SK-N-SH treated with all-trans-retinoic acid at 6 μM for 48 hours (cell line): Measurements from ENCODE around the gene DAB2IP.

Experiments
- ATAC-seq: fragments of 200-7000 bp; cut with Tn5 transposase; 3 replicates; pipeline ENCODE4 v1.9.1; 2020; ENCODE audit warnings: mild to moderate bottlenecking, moderate library complexity
- ARNTL ChIP-seq: fragments of 450-650 bp; formaldehyde crosslinking; IDR thresholded peaks from 2 replicates; pipeline ENCODE4 v1.5.0; 2020; ENCODE audit warnings: low read depth, mild to moderate bottlenecking, moderate library complexity, borderline replicate concordance
- BACH2 ChIP-seq: fragments of 250-450 bp; sonication (Bioruptor Pico); IDR thresholded peaks from 2 replicates; pipeline ENCODE4 v1.9.0; 2021; ENCODE audit warnings: mild to moderate bottlenecking, borderline replicate concordance
- CSDC2 ChIP-seq: fragments of 250-450 bp; sonication (Bioruptor Pico); IDR thresholded peaks from 2 replicates; pipeline ENCODE4 v1.5.0; 2020; ENCODE audit warnings: mild to moderate bottlenecking, moderate library complexity
- ESRRG ChIP-seq: fragments of 250-450 bp; sonication (Bioruptor Pico); IDR thresholded peaks from 2 replicates; pipeline ENCODE4 v1.6.1; 2021; ENCODE audit warnings: mild to moderate bottlenecking
- ISL1 ChIP-seq: fragments of 250-450 bp; sonication (Bioruptor Pico); IDR thresholded peaks from 2 replicates; pipeline ENCODE4 v2.1.2; 2022; ENCODE audit warnings: mild to moderate bottlenecking, moderate library complexity
- OSR1 ChIP-seq: fragments of 250-450 bp; sonication (Bioruptor Pico); IDR thresholded peaks from 2 replicates; pipeline ENCODE4 v1.8.0; 2022; ENCODE audit warnings: moderate library complexity, mild to moderate bottlenecking, inconsistent platforms
- POU6F1 ChIP-seq: fragments of 250-450 bp; sonication (Bioruptor Pico); IDR thresholded peaks from 2 replicates; pipeline ENCODE4 v1.8.0; 2021; ENCODE audit warnings: low read depth, mild to moderate bottlenecking, moderate library complexity, borderline replicate concordance
- RARB ChIP-seq: fragments of 250-450 bp; sonication (Bioruptor Pico); IDR thresholded peaks from 2 replicates; pipeline ENCODE4 v1.8.0; 2021; ENCODE audit warnings: mild to moderate bottlenecking, moderate library complexity
- SNAI2 ChIP-seq: fragments of 250-450 bp; sonication (Bioruptor Pico); IDR thresholded peaks from 2 replicates; pipeline ENCODE4 v1.5.0; 2020; ENCODE audit warnings: mild to moderate bottlenecking, moderate library complexity
- TCF4 ChIP-seq: fragments of 250-450 bp; sonication (Bioruptor Pico); IDR thresholded peaks from 2 replicates; pipeline ENCODE4 v1.8.0; 2021; ENCODE audit warnings: mild to moderate bottlenecking, moderate library complexity, borderline replicate concordance
- TOX ChIP-seq: fragments of 250-450 bp; sonication (Bioruptor Pico); IDR thresholded peaks from 2 replicates; pipeline ENCODE4 v1.8.0; 2021; ENCODE audit warnings: mild to moderate bottlenecking, moderate library complexity, borderline replicate concordance
- ZC3H10 ChIP-seq: fragments of 250-450 bp; sonication (Bioruptor Pico); IDR thresholded peaks from 2 replicates; pipeline ENCODE4 v1.5.1; 2021; ENCODE audit warnings: mild to moderate bottlenecking, moderate library complexity
- ZFP3 ChIP-seq: fragments of 250-450 bp; sonication (Bioruptor Pico); IDR thresholded peaks from 2 replicates; pipeline ENCODE4 v1.5.0; 2020; ENCODE audit warnings: mild to moderate bottlenecking, moderate library complexity
- ZFP30 ChIP-seq: fragments of 450-650 bp; formaldehyde crosslinking; IDR thresholded peaks from 2 replicates; pipeline ENCODE4 v1.5.0; 2022; ENCODE audit warnings: mild to moderate bottlenecking, moderate library complexity
- ZNF565 ChIP-seq: fragments of 450-650 bp; formaldehyde crosslinking; conservative IDR thresholded peaks from 2 replicates; pipeline ENCODE4 v1.5.0; 2020; ENCODE audit warnings: low read depth, mild to moderate bottlenecking, moderate library complexity
- ZNF70 ChIP-seq: fragments of 450-650 bp; formaldehyde crosslinking; IDR thresholded peaks from 2 replicates; pipeline ENCODE4 v1.5.0; 2020; ENCODE audit warnings: mild to moderate bottlenecking, moderate library complexity
- ZNF8 ChIP-seq: fragments of 450-650 bp; formaldehyde crosslinking; IDR thresholded peaks from 2 replicates; pipeline ENCODE4 v1.5.0; 2020; ENCODE audit warnings: mild to moderate bottlenecking, moderate library complexity
- TF ChIP-seq, protein P1 (sequence below): fragments of 250-450 bp; sonication (Bioruptor Pico); IDR thresholded peaks from 2 replicates; pipeline ENCODE4 v1.5.1; 2021; ENCODE audit warnings: mild to moderate bottlenecking, moderate library complexity
- TF ChIP-seq, protein P2 (sequence below): fragments of 250-450 bp; sonication (Bioruptor Pico); IDR thresholded peaks from 2 replicates; pipeline ENCODE4 v1.5.0; 2020; ENCODE audit warnings: mild to moderate bottlenecking, moderate library complexity
- TF ChIP-seq, protein P3 (sequence below): fragments of 250-450 bp; sonication (Bioruptor Pico); IDR thresholded peaks from 2 replicates; pipeline ENCODE4 v1.5.1; 2020; ENCODE audit warnings: low read depth, mild to moderate bottlenecking, moderate library complexity

The DAB2IP gene

DNA sequence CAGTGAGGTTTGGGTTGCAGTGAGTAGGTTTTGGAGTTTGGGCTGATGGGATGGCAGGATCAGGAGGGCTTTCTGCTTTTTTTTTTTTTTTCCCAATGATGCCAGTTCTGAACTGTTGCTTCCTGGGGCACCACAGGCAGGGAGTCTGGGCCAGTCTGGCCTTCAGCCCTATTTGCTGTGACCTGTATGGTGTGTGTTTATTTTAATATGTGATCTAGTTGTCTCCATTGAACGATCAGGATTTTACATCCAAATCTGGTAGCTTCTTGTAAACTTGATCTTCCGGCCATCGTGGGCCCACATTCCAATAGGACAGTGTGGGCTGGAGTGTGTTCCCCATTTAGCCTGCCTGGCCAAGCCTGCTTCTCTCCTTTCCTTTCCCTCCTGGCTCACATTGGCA is 25.8 kb upstream of the DAB2IP start (continued):
- TF ChIP-seq POU6F1, result no peak
- TF ChIP-seq ISL1 (CRISPR knock-in tag), result no peak

DNA sequence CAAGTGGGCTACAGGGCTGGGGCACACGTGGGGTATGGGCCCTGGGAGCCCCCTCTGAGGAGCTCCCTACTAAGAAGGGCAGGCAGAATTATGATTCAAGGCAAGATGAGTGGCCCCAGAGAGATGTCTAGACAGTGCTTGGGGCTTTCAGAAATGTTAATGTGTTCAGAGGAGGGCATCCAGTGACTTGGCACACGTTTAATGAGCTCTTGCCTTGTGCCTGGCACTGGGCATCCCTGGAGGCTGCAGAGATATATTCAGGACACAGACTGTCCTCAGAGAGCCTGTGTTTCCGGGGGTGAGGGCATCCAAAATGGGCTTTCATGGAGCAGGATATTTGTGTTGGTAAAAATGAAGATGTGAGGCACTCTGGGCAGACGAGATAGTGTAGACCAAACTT is 25.4 kb upstream of the DAB2IP start:
- ATAC-seq, result no peak
- TF ChIP-seq ZFP30 (CRISPR knock-in tag) (no peak), SNAI2 (CRISPR knock-in tag) (no peak), ZNF565 (CRISPR knock-in tag) (no peak), ESRRG (no peak), BACH2 (CRISPR knock-in tag) (no peak), ZFP3 (CRISPR knock-in tag) (no peak), ZNF70 (CRISPR knock-in tag) (no peak), ZC3H10 (CRISPR knock-in tag) (no peak), ZNF8 (CRISPR knock-in tag) (no peak), ISL1 (CRISPR knock-in tag) (no peak), OSR1 (CRISPR knock-in tag) (no peak), TCF4 (CRISPR knock-in tag) (no peak), TOX (CRISPR knock-in tag) (no peak)
- TF ChIP-seq, protein P1, sequence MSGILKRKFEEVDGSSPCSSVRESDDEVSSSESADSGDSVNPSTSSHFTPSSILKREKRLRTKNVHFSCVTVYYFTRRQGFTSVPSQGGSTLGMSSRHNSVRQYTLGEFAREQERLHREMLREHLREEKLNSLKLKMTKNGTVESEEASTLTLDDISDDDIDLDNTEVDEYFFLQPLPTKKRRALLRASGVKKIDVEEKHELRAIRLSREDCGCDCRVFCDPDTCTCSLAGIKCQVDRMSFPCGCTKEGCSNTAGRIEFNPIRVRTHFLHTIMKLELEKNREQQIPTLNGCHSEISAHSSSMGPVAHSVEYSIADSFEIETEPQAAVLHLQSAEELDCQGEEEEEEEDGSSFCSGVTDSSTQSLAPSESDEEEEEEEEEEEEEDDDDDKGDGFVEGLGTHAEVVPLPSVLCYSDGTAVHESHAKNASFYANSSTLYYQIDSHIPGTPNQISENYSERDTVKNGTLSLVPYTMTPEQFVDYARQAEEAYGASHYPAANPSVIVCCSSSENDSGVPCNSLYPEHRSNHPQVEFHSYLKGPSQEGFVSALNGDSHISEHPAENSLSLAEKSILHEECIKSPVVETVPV (CRISPR knock-in tag), result no peak
- TF ChIP-seq, protein P2, sequence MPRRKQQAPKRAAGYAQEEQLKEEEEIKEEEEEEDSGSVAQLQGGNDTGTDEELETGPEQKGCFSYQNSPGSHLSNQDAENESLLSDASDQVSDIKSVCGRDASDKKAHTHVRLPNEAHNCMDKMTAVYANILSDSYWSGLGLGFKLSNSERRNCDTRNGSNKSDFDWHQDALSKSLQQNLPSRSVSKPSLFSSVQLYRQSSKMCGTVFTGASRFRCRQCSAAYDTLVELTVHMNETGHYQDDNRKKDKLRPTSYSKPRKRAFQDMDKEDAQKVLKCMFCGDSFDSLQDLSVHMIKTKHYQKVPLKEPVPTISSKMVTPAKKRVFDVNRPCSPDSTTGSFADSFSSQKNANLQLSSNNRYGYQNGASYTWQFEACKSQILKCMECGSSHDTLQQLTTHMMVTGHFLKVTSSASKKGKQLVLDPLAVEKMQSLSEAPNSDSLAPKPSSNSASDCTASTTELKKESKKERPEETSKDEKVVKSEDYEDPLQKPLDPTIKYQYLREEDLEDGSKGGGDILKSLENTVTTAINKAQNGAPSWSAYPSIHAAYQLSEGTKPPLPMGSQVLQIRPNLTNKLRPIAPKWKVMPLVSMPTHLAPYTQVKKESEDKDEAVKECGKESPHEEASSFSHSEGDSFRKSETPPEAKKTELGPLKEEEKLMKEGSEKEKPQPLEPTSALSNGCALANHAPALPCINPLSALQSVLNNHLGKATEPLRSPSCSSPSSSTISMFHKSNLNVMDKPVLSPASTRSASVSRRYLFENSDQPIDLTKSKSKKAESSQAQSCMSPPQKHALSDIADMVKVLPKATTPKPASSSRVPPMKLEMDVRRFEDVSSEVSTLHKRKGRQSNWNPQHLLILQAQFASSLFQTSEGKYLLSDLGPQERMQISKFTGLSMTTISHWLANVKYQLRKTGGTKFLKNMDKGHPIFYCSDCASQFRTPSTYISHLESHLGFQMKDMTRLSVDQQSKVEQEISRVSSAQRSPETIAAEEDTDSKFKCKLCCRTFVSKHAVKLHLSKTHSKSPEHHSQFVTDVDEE (CRISPR knock-in tag), result no peak

DNA sequence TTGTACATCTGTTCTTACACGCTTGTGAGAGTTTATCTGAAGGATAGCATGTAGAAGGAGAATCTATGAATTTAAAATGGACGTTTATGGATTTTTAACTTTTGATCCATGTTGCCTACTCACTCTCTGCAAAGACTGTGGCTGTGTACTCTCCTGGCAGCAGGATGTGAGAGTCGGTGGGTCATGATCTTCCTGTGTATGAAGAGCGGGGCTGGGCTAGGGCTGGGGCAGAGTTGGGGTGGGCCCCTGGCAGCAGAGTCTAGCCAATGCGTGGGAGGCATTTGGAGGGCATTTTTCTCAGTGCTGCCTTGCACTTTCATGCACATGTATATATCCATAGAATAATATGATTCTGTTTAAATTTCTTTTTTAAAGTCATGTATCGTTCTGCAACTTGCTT is 24.0 kb upstream of the DAB2IP start:
- TF ChIP-seq RARB (CRISPR knock-in tag) (no peak), TOX (CRISPR knock-in tag) (no peak), POU6F1 (no peak), CSDC2 (CRISPR knock-in tag) (no peak), OSR1 (CRISPR knock-in tag) (no peak), ZNF8 (CRISPR knock-in tag) (no peak), ZFP3 (CRISPR knock-in tag) (no peak), SNAI2 (CRISPR knock-in tag) (no peak), ZNF70 (CRISPR knock-in tag) (no peak), BACH2 (CRISPR knock-in tag) (no peak), ZNF565 (CRISPR knock-in tag) (no peak), ARNTL (no peak)
- TF ChIP-seq, protein P3, sequence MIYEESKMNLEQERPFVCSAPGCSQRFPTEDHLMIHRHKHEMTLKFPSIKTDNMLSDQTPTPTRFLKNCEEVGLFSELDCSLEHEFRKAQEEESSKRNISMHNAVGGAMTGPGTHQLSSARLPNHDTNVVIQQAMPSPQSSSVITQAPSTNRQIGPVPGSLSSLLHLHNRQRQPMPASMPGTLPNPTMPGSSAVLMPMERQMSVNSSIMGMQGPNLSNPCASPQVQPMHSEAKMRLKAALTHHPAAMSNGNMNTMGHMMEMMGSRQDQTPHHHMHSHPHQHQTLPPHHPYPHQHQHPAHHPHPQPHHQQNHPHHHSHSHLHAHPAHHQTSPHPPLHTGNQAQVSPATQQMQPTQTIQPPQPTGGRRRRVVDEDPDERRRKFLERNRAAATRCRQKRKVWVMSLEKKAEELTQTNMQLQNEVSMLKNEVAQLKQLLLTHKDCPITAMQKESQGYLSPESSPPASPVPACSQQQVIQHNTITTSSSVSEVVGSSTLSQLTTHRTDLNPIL (CRISPR knock-in tag), result no peak
- TF ChIP-seq, protein P1 (CRISPR knock-in tag), result no peak
- TF ChIP-seq, protein P2 (CRISPR knock-in tag), result no peak
- ATAC-seq, result no peak
